Gastrocnemius medialis (tissue), 4 donors: Measurements from ENCODE around the gene ZNF664.

Experiments used
- CTCF ChIP-seq, 5 experiments: fragments of 450-650 bp in 3 of 5; fragments of 200-600 bp in 2 of 5; sonication (generic) in 2 of 5; IDR thresholded peaks in 4 of 5; conservative IDR thresholded peaks in 1 of 5; 1 replicate in 4 of 5; 2 replicates in 1 of 5; pipeline ENCODE4 v1.5.1; 2016 to 2019; ENCODE audit warnings: antibody characterized with exemption in 5 of 5, mild to moderate bottlenecking in 3 of 5, moderate library complexity in 3 of 5
- POLR2A ChIP-seq, 2 donors: fragments of 450-650 bp; IDR thresholded peaks; one replicate each; pipeline ENCODE4 v1.6.1; 2017; ENCODE audit warnings: antibody characterized with exemption in 2 of 2, mild to moderate bottlenecking in 2 of 2, moderate library complexity in 2 of 2

DNA sequence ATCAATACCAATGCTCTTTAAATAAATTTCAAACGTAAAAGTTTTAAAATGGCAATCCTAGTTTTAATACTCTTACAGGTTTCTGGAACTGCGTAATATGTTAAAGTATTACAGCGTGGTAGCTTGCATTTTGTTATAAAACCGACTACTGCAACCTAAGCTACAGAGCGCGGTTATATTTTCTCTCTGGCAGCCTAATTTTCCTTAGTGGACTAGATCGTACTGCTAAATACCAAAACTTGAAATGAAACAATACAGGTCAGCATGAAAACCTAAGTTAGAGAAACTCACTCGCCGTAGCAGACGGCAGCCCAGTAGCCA, 1.6 kb upstream of the ZNF664 start:
- no peak for TF ChIP-seq CTCF (IDR thresholded peaks at IDR 0.05 in 4 of 5, conservative IDR thresholded peaks at IDR 0.05 in 1 of 5)
- TF ChIP-seq POLR2A (IDR thresholded peaks at IDR 0.05) = no peak
